NOMO-1 treated with dmso at 0.1 percent for 144 hours (cell line): Measurements from ENCODE around the gene DENR.
"Not testable (repeated sequence)": the region's sequence is repeated elsewhere in the genome, so short reads cannot be mapped to it uniquely, and the experiment has no call there.

ENCODE experiments used
- DNase-seq: peaks from one replicate; lab custom pipeline; 2025; ENCODE audit not compliant: unreplicated experiment; lab: John Stamatoyannopoulos, UW

DENR gene

DNA sequence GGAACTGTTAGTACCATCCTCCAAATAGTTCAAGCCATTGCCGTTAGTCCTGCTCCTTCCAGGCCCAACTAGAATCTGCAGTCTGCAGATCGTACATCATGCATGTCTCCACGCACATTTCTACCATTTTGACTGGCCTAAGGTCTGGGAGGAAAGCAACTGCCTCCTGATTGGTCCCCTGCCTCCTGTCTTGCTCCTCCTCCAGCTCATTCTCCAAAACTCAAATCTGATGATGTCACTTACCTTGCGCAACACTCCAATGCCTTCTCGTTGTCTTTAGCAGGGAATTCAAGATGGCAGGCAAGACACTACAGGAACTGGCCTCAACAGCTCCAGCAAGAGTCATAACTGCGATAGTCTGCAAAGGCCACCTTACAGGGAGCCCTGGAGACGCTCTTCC lies 12.3 kb upstream of the DENR start:
- DNase-seq, result no peak

GRCh38 chr12:122743895-122744525 lies 8.6 kb upstream of the DENR start:
- peak; percentile 46 for DNase-seq

DNA sequence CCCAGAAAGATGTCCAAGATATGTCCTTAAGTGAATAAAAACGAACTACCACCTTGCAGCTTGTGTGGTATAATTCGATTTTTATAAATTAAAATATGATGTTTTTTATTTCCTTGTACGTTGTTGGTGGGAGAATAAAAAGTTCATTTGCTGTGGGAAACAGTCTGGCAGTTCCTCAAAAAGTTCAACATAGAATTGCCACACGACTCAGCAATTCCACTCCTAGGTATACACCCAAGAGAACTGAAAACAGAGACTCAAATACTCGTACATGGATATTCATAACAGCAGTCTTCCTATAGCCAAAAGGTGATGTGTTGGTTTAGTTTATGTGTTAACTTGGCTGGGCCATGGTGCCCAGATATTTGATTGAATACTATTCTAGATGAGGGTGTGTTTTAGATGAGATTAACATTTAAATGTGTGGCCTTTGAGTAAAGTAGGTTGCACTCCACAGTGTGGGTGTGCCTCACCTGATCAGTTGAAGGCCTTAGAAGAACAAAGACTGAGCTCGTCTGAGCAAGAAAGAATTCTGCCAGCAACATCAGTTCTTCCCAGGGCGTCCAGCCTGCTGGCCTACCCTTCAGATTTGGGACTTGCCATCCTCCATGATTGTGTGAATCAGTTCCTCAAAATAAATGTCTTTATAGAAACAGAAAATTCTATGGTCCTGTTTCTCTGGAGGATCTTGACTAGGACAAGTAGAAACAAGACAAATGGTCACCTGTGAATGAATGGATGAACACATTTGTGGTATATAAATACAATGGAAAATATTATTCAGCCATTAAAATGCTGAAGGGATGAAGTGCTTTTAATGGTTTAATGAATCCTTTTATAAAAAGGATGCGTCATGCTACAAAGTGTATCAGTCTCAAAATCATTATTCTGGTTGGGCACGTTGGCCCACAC lies 5.1 kb upstream of the DENR start:
- DNase-seq, result no peak

GRCh38 chr12:122749569-122750332 lies 2.9 kb upstream of the DENR start:
- DNase-seq, result no peak

DNA sequence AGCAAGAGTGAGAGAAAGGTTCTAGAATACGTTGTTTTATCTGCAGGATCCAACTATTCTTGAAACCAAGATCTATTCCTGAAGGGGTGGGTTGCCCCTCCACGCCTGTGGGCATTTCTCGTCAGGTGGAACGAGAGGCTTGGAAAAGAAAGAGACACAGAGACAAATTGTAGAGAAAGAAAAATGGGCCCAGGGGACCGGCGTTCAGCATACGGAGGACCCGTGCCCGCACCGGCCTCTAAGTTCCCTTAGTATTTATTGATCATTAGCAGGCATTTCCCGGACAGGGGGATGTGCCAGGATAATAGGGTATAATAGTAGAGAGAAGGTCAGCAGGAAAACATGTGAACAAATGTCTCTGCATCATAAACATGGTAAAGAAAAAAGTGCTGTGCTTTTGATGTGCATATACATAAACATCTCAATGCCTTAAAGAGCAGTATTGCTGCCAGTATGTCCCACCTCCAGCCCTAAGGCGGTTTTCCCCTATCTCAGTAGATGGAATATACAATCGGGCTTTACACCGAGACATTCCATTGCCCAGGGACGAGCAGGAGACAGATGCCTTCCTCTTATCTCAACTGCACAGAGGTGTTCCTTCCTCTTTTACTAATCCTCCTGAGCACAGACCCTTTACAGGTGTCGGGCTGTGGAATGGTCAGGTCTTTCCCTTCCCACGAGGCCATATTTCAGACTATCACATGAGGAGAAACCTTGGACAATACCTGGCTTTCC lies 1.7 kb upstream of the DENR start:
- not testable (repeated sequence) for DNase-seq

GRCh38 chr12:122753319-122753650 lies 661 bp downstream of the DENR start:
- no peak for DNase-seq

DNA sequence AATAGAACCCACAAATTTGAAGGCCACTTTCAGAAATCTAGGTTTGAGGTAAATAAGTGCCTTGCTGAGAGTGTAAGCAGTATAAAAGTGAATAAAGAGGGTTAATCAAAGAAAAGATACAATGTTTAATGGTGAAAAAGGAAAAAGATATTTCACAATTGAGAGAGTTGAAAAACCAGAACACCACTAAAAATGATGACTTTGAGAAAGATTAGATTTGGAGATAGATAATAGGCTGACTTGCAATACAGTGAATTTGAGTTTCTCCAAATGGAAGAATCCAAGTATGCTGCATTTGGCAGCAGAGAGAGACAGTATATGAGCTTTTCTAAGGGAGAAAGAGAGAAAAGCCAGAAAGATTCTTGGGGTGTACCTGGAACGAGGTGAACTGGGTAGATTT lies 2.2 kb downstream of the DENR start:
- no peak for DNase-seq

DNA sequence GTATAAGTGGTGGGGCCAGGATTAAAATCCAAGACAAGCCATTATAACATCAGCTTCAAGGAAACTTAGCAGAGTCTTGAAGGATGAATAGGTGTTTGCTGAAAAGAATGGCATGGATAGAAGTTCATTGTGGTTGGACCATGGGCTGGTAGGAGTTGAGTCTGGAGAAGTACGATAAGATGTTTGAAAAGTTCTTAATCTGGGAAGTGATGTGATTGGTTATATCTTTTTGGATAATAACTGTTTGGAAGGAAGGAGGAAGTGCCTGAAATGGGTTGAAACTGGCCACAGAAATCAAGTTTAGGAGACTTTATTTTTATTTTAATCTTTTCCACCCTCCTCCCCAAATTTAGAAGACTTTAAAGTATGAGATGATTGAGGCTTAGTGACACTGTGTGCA lies 4.9 kb downstream of the DENR start:
- DNase-seq, result no peak

DNA sequence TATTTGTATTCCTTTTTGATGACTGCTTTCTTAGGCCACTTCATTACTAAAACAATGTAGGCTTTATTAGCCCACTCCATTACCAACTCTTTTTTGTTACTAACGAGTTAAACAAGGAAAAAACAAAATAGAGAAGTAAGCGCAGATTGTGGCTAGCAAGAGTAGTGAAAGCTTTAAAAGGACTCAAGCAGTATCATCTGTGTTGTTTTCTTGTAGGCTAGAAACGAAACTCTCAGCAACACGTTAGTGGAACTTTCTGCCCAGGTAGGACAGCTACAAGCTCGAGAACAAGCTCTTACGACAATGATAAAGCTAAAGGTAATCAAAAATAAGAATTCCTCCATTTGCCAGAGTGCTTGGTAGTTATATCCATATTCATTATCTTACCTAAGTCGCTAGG lies 32.9 kb downstream of the DENR start:
- no peak for DNase-seq

DNA sequence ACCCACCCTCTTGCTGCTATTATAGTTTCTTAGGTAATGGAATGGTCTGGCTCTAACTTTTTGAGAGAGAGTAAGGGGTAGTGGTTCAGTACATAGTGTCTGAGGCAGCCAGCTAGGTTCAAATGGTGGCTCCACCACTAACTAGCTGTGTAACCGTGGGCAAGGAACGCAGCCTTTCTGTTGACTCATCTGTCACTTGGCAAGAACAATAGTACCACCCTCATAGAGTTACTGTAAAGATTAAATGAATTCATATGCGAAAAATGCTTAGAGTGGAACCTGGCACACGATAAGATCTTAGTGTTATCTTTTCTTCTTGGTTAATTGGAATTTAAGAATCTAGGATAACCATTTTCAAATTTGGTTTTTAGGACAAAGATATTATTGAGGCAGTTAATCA lies 35.8 kb downstream of the DENR start:
- DNase-seq, result no peak

DNA sequence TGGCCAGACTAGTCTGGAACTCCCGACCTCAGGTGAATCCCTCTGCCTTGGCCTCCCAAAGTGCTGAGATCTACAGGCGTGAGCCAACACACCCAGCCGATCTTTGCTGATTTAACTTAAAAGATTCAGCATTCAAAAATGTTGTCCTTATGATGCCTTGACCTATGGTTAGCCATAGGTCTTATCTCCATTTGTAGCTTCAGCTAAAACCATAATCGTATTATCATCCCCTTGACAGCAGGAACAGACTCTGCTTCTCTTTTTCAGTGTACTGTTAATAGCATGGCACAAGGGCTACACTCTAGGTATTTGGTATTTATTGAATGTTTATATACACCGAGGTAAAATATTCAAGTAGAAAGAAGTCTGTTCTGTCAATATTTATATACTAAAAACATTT lies 37.0 kb downstream of the DENR start:
- no peak for DNase-seq

DNA sequence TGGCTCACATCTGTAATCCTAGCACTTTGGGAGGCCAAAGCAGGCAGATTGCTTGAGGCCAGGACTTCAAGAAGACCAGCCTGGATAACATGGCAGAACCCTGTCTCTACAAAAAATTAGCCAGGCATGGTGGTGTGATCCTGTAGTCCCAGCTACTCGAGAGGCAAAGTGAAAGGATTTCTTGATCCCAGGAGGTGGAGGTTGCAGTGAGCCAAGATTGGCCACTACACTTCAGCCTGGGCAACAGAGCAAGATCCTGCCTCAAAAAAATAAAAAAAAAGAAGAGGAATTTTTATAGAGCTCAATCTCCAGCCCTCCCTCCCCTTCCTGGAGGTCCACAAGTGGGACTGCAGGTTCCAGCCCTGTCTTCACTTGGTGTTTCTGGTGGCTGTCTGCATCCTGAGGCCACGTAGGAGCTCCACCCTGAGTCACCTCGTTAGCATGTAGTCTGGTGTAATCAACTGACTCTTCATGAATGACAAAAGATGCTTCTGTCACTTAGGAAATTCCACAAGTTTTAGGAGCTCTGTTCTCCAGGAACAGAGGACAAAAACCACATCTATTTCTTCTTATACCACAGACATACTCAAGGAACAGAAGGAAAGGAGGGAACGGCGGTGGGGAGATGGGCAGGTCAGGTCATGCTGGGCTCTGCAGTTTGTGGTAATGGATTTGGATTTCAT lies 37.9 kb downstream of the DENR start:
- no peak for DNase-seq

- peak; percentile 17 for DNase-seq
These were observed 41.1 kb downstream of the DENR start for GRCh38 chr12:122793685-122794106.

DNA sequence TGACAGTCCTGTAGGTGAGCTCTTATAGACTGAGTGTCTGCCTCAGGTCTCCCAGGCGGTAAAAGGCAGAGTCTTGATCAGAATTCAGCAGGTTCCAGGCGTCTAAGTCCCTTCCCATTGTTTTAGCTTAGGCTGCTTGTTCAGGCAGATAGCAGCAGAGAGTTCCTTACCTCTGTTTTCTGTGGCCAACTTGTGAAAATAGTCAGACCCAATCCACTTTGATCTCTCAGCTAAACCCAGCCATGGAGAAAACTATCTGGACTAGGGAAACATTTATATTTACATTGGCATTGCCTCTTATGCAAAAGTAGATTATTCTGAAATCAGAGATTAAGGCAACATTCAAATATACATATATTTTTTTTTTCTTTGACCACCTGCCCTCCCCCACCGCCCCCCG lies 43.2 kb downstream of the DENR start:
- DNase-seq, result no peak

- peak; percentile 44 for DNase-seq
These were observed 47.1 kb downstream of the DENR start for GRCh38 chr12:122799641-122800243.

GRCh38 chr12:122803937-122804336 lies 51.3 kb downstream of the DENR start:
- no peak for DNase-seq

GRCh38 chr12:122804957-122805356 lies 52.3 kb downstream of the DENR start:
- DNase-seq, result not testable (repeated sequence)

DNA sequence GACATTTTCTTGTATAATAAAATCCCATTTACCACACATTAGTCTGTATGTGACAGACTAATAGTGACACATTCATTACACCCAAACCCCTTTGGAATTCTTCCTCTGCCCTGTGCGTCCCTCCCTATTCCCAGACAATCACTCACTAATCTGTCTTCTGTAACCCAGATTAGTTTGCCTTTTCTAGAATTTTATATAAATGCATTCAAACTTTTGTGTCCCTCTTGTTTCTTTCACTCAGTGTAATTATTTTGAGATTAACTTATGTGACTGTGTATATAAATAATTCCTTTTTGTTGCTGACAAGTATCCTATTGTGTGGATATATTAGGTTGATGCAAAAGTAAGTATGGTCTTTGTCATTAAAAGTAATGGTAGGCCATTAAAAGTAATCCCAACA lies 55.0 kb downstream of the DENR start:
- DNase-seq, result no peak

- DNase-seq, result no peak
These were observed 59.2 kb downstream of the DENR start for GRCh38 chr12:122811777-122812176.

- no peak for DNase-seq
These were observed 60.7 kb downstream of the DENR start for GRCh38 chr12:122813310-122813713.
